HepG2 (cell line): ENCODE measurements around the gene TOM1L1. TPM values are rescaled to one million over a fixed set of nuclear protein-coding genes. Genes with fewer than 3 reads are reported as not detected.

Experiments
- ATAC-seq: fragments of 200-7000 bp; cut with Tn5 transposase; 3 replicates; pipeline ENCODE4 v1.9.1; 2020; ENCODE audit warnings: mild to moderate bottlenecking, moderate library complexity
- BruUV-seq: library from RNA; stranded (reverse); fragments of 400-500 nt; replicated peaks from 2 replicates; lab custom pipeline; 2021; lab: Mats Ljungman, UMichigan
- CTCF ChIA-PET: fragments of 300-600 bp; formaldehyde crosslinking; extraction: SDS; loops from one replicate; lab custom pipeline; 2021; ENCODE audit warnings: low total read pairs, inconsistent platforms, low intra/inter-chr PET ratio; lab: Yijun Ruan, JAX
- POLR2A ChIA-PET: fragments of 350-600 bp; sonication (Branson Sonifier 250); formaldehyde crosslinking; loops from one replicate; lab custom pipeline; 2020; ENCODE audit warnings: antibody characterized with exemption, inconsistent platforms; lab: Yijun Ruan, JAX
- DNase-seq: peaks from one replicate; pipeline ENCODE4 v3.0.0-alpha.2; 2015; ENCODE audit warnings: low spot score
- FAIRE-seq: peaks from 3 replicates; lab custom pipeline; 2011; peaks lifted over from hg19 to GRCh38; lab: Jason Lieb, UNC
- H2AFZ ChIP-seq: one replicate; pipeline ENCODE4 v1.6.1; 2011; ENCODE audit warnings: low read length, inconsistent platforms
- H3K27ac ChIP-seq: fragments of 300-600 bp; 3 replicates; pipeline ENCODE4 v1.8.0; 2011; ENCODE audit warnings: mixed run types, mild to moderate bottlenecking, mixed read lengths, low read length, inconsistent platforms; ENCODE audit not compliant: insufficient read depth; ENCODE audit errors: extremely low read length
- H3K27me3 ChIP-seq, 2 experiments: fragments of 200-600 bp in 1 of 2; 2 replicates in 1 of 2; 3 replicates in 1 of 2; pipeline versions ENCODE4 v1.6.0 to v1.8.0; 2011; ENCODE audit warnings: low read length in 2 of 2, mild to moderate bottlenecking in 2 of 2, moderate library complexity in 2 of 2, inconsistent platforms in 1 of 2; ENCODE audit not compliant: insufficient read depth in 2 of 2, control insufficient read depth in 1 of 2
- H3K36me3 ChIP-seq, 2 experiments: fragments of 200-600 bp in 1 of 2; replicated peaks in 1 of 2; 2 replicates in 1 of 2; 3 replicates in 1 of 2; pipeline versions ENCODE4 v1.5.1 to v1.8.0; 2011; ENCODE audit warnings: low read length in 2 of 2, inconsistent platforms in 1 of 2; ENCODE audit not compliant: insufficient read depth in 2 of 2, control insufficient read depth in 1 of 2
- H3K4me1 ChIP-seq: 2 replicates; pipeline ENCODE4 v1.5.1; 2012; ENCODE audit warnings: low read length, inconsistent platforms; ENCODE audit not compliant: insufficient read depth
- H3K4me2 ChIP-seq: 2 replicates; pipeline ENCODE4 v1.6.0; 2011; ENCODE audit warnings: low read depth, low read length, inconsistent platforms
- H3K4me3 ChIP-seq, 3 experiments: fragments of 200-600 bp in 1 of 3; sonication (generic), shearing (Covaris generic) in 1 of 3; replicated peaks in 1 of 3; 2 replicates each; pipeline ENCODE4 v1.5.1; 2011 to 2016; ENCODE audit warnings: low read length in 3 of 3, inconsistent platforms in 2 of 3, low read depth in 2 of 3, mild to moderate bottlenecking in 2 of 3, control low read depth in 1 of 3, mixed read lengths in 1 of 3; ENCODE audit not compliant: insufficient read depth in 1 of 3
- H3K79me2 ChIP-seq: one replicate; pipeline ENCODE4 v1.6.1; 2011; ENCODE audit warnings: low read length, inconsistent platforms; ENCODE audit not compliant: insufficient read depth
- H3K9ac ChIP-seq: 2 replicates; pipeline ENCODE4 v1.6.0; 2011; ENCODE audit warnings: mild to moderate bottlenecking, low read depth, low read length, inconsistent platforms; ENCODE audit not compliant: insufficient read depth
- H3K9me3 ChIP-seq: 2 replicates; pipeline ENCODE4 v1.5.1; 2012; ENCODE audit warnings: mild to moderate bottlenecking, low read length
- H4K20me1 ChIP-seq: 2 replicates; pipeline ENCODE4 v1.6.0; 2011; ENCODE audit warnings: inconsistent platforms, mild to moderate bottlenecking, low read length, moderate library complexity; ENCODE audit not compliant: insufficient read depth
- ATF1 ChIP-seq: IDR thresholded peaks from 2 replicates; pipeline ENCODE4 v1.6.1; 2016; ENCODE audit warnings: mild to moderate bottlenecking, control low read depth
- ATF7-NPFF ChIP-seq: sonication (generic); formaldehyde crosslinking; IDR thresholded peaks from 2 replicates; pipeline ENCODE4 v1.8.1; 2023; ENCODE audit warnings: mild to moderate bottlenecking, low read depth, missing genetic modification reagents, moderate library complexity
- BRCA1 ChIP-seq: sonication (generic); formaldehyde crosslinking; IDR thresholded peaks from 2 replicates; pipeline ENCODE4 v1.4.0; 2020; ENCODE audit warnings: missing genetic modification reagents
- CSRNP1 ChIP-seq: sonication (generic); formaldehyde crosslinking; IDR thresholded peaks from 2 replicates; pipeline ENCODE4 v1.8.1; 2023; ENCODE audit warnings: mild to moderate bottlenecking, missing genetic modification reagents
- JDP2 ChIP-seq: sonication (generic); formaldehyde crosslinking; IDR thresholded peaks from 2 replicates; pipeline ENCODE4 v1.8.1; 2022; ENCODE audit warnings: missing genetic modification reagents, borderline replicate concordance
- KMT2A ChIP-seq: sonication (generic); formaldehyde crosslinking; IDR thresholded peaks from 2 replicates; pipeline ENCODE4 v1.4.0; 2020; ENCODE audit warnings: missing genetic modification reagents
- KMT2B ChIP-seq: IDR thresholded peaks from 2 replicates; pipeline ENCODE4 v1.6.1; 2016; ENCODE audit warnings: missing genetic modification reagents, missing compliant biosample characterization
- MZF1 ChIP-seq: sonication (generic); formaldehyde crosslinking; IDR thresholded peaks from 2 replicates; pipeline ENCODE4 v1.8.1; 2023; ENCODE audit warnings: mild to moderate bottlenecking, missing genetic modification reagents, borderline replicate concordance
- NRL ChIP-seq: sonication (generic); formaldehyde crosslinking; IDR thresholded peaks from 2 replicates; pipeline ENCODE4 v1.5.0; 2020; ENCODE audit warnings: missing genetic modification reagents, mild to moderate bottlenecking, moderate library complexity, borderline replicate concordance
- RARG ChIP-seq: sonication (generic); formaldehyde crosslinking; IDR thresholded peaks from 2 replicates; pipeline ENCODE4 v1.4.0; 2020; ENCODE audit warnings: low read depth, mild to moderate bottlenecking, missing genetic modification reagents
- RXRB ChIP-seq: IDR thresholded peaks from 2 replicates; pipeline ENCODE4 v1.6.1; 2016; ENCODE audit warnings: borderline replicate concordance, missing genetic modification reagents, missing compliant biosample characterization
- SCMH1 ChIP-seq: sonication (generic); formaldehyde crosslinking; IDR thresholded peaks from 2 replicates; pipeline ENCODE4 v1.9.0; 2021; ENCODE audit warnings: missing genetic modification reagents, mild to moderate bottlenecking, borderline replicate concordance
- ZNF235 ChIP-seq: sonication (generic); formaldehyde crosslinking; IDR thresholded peaks from 2 replicates; pipeline ENCODE4 v1.8.1; 2023; ENCODE audit warnings: mild to moderate bottlenecking, missing genetic modification reagents, borderline replicate concordance
- ZZZ3 ChIP-seq: sonication (generic); formaldehyde crosslinking; IDR thresholded peaks from 2 replicates; pipeline ENCODE4 v1.4.0; 2020; ENCODE audit warnings: missing genetic modification reagents, mild to moderate bottlenecking, borderline replicate concordance
- WGBS: methylation state at CpG from one replicate; pipeline ENCODE4 v1.1.6; 2017; ENCODE audit warnings: low lambda C conversion rate; 5-methylcytosine and 5-hydroxymethylcytosine counted together
- in situ Hi-C: cut with HindIII; loops from 2 replicates; pipeline ENCODE4 v1.10.0; 2017; ENCODE audit warnings: low pct_unique_long_range_greater_than_20kb; ENCODE audit not compliant: extremely low pct_ligation_motif_present
- intact Hi-C: fragments of 100-400 bp; cut with micrococcal nuclease; formaldehyde crosslinking; loops from one replicate; pipeline ENCODE4 v1.10.0; 2022; ENCODE audit not compliant: unreplicated experiment
- polyA plus RNA-seq, 8 experiments: library from polyadenylated mRNA; depleted of rRNA in 3 of 8; stranded (reverse) in 7 of 8; unstranded in 1 of 8; fragments of >200 nt; fragmentation: Illumina TruSeq in 4 of 8; extraction: Trizol in 4 of 8; gene quantifications; 2 replicates each; pipeline versions ENCODE4 v1.2.1 to v1.2.3, GENCODE V29; 2011 to 2016; ENCODE audit warnings: low read depth in 4 of 8, missing spikeins in 1 of 8, mixed read lengths in 1 of 8; ENCODE audit not compliant: insufficient read depth in 1 of 8
- total RNA-seq, 5 experiments: library from RNA; depleted of rRNA; stranded (reverse); fragments of >200 nt; fragmentation: Illumina TruSeq; extraction: Trizol; gene quantifications; 2 replicates each; pipeline ENCODE4 v1.2.3, GENCODE V29; 2016; ENCODE audit warnings: low read depth in 1 of 5
- TF ChIP-seq, protein P1 (sequence below): sonication (generic); formaldehyde crosslinking; conservative IDR thresholded peaks from 2 replicates; pipeline ENCODE4 v1.4.0; 2020; ENCODE audit warnings: missing genetic modification reagents
- TF ChIP-seq, protein P2 (sequence below): sonication (generic); formaldehyde crosslinking; IDR thresholded peaks from 2 replicates; pipeline ENCODE4 v1.5.0; 2020; ENCODE audit warnings: missing genetic modification reagents
- TF ChIP-seq, protein P3 (sequence below): sonication (generic); formaldehyde crosslinking; IDR thresholded peaks from 2 replicates; pipeline ENCODE4 v1.5.0; 2020; ENCODE audit warnings: missing genetic modification reagents
- TF ChIP-seq, protein P4 (sequence below): sonication (generic); formaldehyde crosslinking; IDR thresholded peaks from 2 replicates; pipeline ENCODE4 v1.4.0; 2020; ENCODE audit warnings: missing genetic modification reagents

TOM1L1 gene
- total and polyA plus RNA-seq, 2 of the 13 experiments (the other 11 are each of a cell fraction or from before 2014, with no cell fraction given) = 45.3 to 51.3 TPM

- no peak for FAIRE-seq
Measured at GRCh38 chr17:54892360-54892759, 8.3 kb upstream of the TOM1L1 start.

More at GRCh38 chr17:54892360-54892759, 8.3 kb upstream of the TOM1L1 start:
- Histone ChIP-seq H3K9ac (no peak overlapping the region), H3K27me3 (no peaks in the 10 kb centered on the region), H3K9me3 (no peaks in the 10 kb centered on the region), H3K4me2 (no peak overlapping the region), H2AFZ (no peak overlapping the region), H3K79me2 (no peaks in the 10 kb centered on the region), H3K4me3 (no peak overlapping the region), H4K20me1 (no peaks in the 10 kb centered on the region), H3K27ac (no peak overlapping the region), H3K4me1 (no peaks in the 10 kb centered on the region), H3K36me3 (no peaks in the 10 kb centered on the region)
- no TSS peak for BruUV-seq
- in situ Hi-C loops = loop anchor here (25.0 kb wide), 2 partner anchors 955 to 1855 kb away; no protein-coding TSS in a partner anchor
- ChIA-PET CTCF (no interaction called here), POLR2A (no interaction called here)
- no peak for DNase-seq
- TF ChIP-seq ZNF235 (CRISPR knock-in tag) = no peak
- TF ChIP-seq CSRNP1 (CRISPR knock-in tag) = no peak
- no peak for TF ChIP-seq RXRB
- TF ChIP-seq, protein P1, sequence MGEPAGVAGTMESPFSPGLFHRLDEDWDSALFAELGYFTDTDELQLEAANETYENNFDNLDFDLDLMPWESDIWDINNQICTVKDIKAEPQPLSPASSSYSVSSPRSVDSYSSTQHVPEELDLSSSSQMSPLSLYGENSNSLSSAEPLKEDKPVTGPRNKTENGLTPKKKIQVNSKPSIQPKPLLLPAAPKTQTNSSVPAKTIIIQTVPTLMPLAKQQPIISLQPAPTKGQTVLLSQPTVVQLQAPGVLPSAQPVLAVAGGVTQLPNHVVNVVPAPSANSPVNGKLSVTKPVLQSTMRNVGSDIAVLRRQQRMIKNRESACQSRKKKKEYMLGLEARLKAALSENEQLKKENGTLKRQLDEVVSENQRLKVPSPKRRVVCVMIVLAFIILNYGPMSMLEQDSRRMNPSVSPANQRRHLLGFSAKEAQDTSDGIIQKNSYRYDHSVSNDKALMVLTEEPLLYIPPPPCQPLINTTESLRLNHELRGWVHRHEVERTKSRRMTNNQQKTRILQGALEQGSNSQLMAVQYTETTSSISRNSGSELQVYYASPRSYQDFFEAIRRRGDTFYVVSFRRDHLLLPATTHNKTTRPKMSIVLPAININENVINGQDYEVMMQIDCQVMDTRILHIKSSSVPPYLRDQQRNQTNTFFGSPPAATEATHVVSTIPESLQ = no peak
- no peak for TF ChIP-seq ZZZ3 (CRISPR knock-in tag)
- TF ChIP-seq, protein P2, sequence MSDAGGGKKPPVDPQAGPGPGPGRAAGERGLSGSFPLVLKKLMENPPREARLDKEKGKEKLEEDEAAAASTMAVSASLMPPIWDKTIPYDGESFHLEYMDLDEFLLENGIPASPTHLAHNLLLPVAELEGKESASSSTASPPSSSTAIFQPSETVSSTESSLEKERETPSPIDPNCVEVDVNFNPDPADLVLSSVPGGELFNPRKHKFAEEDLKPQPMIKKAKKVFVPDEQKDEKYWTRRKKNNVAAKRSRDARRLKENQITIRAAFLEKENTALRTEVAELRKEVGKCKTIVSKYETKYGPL (CRISPR knock-in tag) = no peak
- TF ChIP-seq BRCA1 (CRISPR knock-in tag) = no peak
- no peak for TF ChIP-seq JDP2 (CRISPR knock-in tag)
- TF ChIP-seq, protein P3, sequence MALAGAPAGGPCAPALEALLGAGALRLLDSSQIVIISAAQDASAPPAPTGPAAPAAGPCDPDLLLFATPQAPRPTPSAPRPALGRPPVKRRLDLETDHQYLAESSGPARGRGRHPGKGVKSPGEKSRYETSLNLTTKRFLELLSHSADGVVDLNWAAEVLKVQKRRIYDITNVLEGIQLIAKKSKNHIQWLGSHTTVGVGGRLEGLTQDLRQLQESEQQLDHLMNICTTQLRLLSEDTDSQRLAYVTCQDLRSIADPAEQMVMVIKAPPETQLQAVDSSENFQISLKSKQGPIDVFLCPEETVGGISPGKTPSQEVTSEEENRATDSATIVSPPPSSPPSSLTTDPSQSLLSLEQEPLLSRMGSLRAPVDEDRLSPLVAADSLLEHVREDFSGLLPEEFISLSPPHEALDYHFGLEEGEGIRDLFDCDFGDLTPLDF (CRISPR knock-in tag) = no peak
- TF ChIP-seq KMT2A (CRISPR knock-in tag) = no peak
- no peak for TF ChIP-seq NRL (CRISPR knock-in tag)
- TF ChIP-seq RARG (CRISPR knock-in tag) = no peak
- no peak for TF ChIP-seq ATF7-NPFF (CRISPR knock-in tag)
- TF ChIP-seq KMT2B (CRISPR knock-in tag) = no peak
- TF ChIP-seq MZF1 (CRISPR knock-in tag) = no peak
- no peak for TF ChIP-seq SCMH1 (CRISPR knock-in tag)
- no peak for TF ChIP-seq ATF1
- TF ChIP-seq, protein P4, sequence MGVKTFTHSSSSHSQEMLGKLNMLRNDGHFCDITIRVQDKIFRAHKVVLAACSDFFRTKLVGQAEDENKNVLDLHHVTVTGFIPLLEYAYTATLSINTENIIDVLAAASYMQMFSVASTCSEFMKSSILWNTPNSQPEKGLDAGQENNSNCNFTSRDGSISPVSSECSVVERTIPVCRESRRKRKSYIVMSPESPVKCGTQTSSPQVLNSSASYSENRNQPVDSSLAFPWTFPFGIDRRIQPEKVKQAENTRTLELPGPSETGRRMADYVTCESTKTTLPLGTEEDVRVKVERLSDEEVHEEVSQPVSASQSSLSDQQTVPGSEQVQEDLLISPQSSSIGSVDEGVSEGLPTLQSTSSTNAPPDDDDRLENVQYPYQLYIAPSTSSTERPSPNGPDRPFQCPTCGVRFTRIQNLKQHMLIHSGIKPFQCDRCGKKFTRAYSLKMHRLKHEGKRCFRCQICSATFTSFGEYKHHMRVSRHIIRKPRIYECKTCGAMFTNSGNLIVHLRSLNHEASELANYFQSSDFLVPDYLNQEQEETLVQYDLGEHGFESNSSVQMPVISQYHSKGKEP (CRISPR knock-in tag) = no peak
- WGBS = 89% methylated on average over 1 of the region's 1 CpG
- intact Hi-C loops = loop anchor here (5.0 kb wide), 1 partner anchor 1020 kb away; no protein-coding TSS in a partner anchor
- no peak for ATAC-seq
